ENCODE measurements around the gene TMEM259.

- TF ChIP-seq CTCF (IDR thresholded peaks at IDR 0.05) (no peak), POLR2A (IDR thresholded peaks at IDR 0.05) (no peak)
Measured at GRCh38 chr19:1018932-1019615, 1.8 kb downstream of the TMEM259 start.
